HEK293T (cell line): Measurements from ENCODE around the gene MRPL19.

Experiments used
- CTCF ChIA-PET: fragments of 350-600 bp; formaldehyde crosslinking; extraction: SDS; loops from one replicate; lab custom pipeline; 2021; ENCODE audit warnings: antibody characterized with exemption, inconsistent platforms; lab: Yijun Ruan, JAX
- POLR2A ChIA-PET: fragments of 350-600 bp; formaldehyde crosslinking; extraction: SDS; loops from one replicate; lab custom pipeline; 2020; ENCODE audit warnings: antibody characterized with exemption, inconsistent platforms; lab: Yijun Ruan, JAX
- DNase-seq: peaks from one replicate; pipeline ENCODE4 v3.0.0; 2012; ENCODE audit warnings: mixed read lengths; ENCODE audit errors: extremely low spot score
- ARNT ChIP-seq: fragments of 450-650 bp; IDR thresholded peaks from 2 replicates; pipeline ENCODE4 v1.6.1; 2017; ENCODE audit warnings: mild to moderate bottlenecking
- BHLHE40 ChIP-seq: fragments of 450-650 bp; IDR thresholded peaks from 2 replicates; pipeline ENCODE4 v1.6.1; 2016; ENCODE audit warnings: mild to moderate bottlenecking, moderate library complexity, borderline replicate concordance
- CTBP1 ChIP-seq: fragments of 450-650 bp; IDR thresholded peaks from 2 replicates; pipeline ENCODE4 v1.6.1; 2016; ENCODE audit warnings: borderline replicate concordance
- ELF4 ChIP-seq: fragments of 450-650 bp; IDR thresholded peaks from 2 replicates; pipeline ENCODE4 v1.6.1; 2017; ENCODE audit warnings: antibody characterized with exemption
- FOXA1 ChIP-seq: fragments of 450-650 bp; IDR thresholded peaks from 2 replicates; pipeline ENCODE4 v1.6.1; 2016; ENCODE audit warnings: mild to moderate bottlenecking
- FOXK2 ChIP-seq: fragments of 450-650 bp; IDR thresholded peaks from 2 replicates; pipeline ENCODE4 v1.6.1; 2016; ENCODE audit warnings: mild to moderate bottlenecking
- FOXM1 ChIP-seq: fragments of 450-650 bp; IDR thresholded peaks from 2 replicates; pipeline ENCODE4 v1.6.1; 2017; ENCODE audit warnings: mild to moderate bottlenecking, borderline replicate concordance
- HDGF ChIP-seq: fragments of 450-650 bp; IDR thresholded peaks from 2 replicates; pipeline ENCODE4 v1.6.1; 2017; ENCODE audit warnings: antibody characterized with exemption, borderline replicate concordance
- L3MBTL2 ChIP-seq: fragments of 450-650 bp; conservative IDR thresholded peaks from 2 replicates; pipeline ENCODE4 v1.6.1; 2016; ENCODE audit warnings: mild to moderate bottlenecking
- LEF1 ChIP-seq: fragments of 450-650 bp; IDR thresholded peaks from 2 replicates; pipeline ENCODE4 v1.6.1; 2017; ENCODE audit warnings: mild to moderate bottlenecking, borderline replicate concordance
- NFRKB ChIP-seq: fragments of 450-650 bp; IDR thresholded peaks from 2 replicates; pipeline ENCODE4 v1.6.1; 2016; ENCODE audit warnings: mild to moderate bottlenecking, moderate library complexity
- PKNOX1 ChIP-seq: fragments of 450-650 bp; IDR thresholded peaks from 2 replicates; pipeline ENCODE4 v1.6.1; 2016
- SP1 ChIP-seq: fragments of 450-650 bp; IDR thresholded peaks from 2 replicates; pipeline ENCODE4 v1.6.1; 2017
- SUZ12 ChIP-seq: fragments of 450-650 bp; IDR thresholded peaks from 2 replicates; pipeline ENCODE4 v1.6.1; 2016; ENCODE audit warnings: mild to moderate bottlenecking
- TARDBP ChIP-seq: fragments of 450-650 bp; IDR thresholded peaks from 2 replicates; pipeline ENCODE4 v1.6.1; 2016
- ZNF384 ChIP-seq: fragments of 450-650 bp; IDR thresholded peaks from 2 replicates; pipeline ENCODE4 v1.6.1; 2016

The MRPL19 gene

GRCh38 chr2:75602724-75603342 is 43.8 kb upstream of the MRPL19 start:
- ChIA-PET POLR2A (no interaction called here), CTCF (no interaction called here)
- DNase-seq: no peak
- TF ChIP-seq LEF1 (no peak), BHLHE40 (no peak), CTBP1 (no peak), ARNT (no peak), FOXK2 (no peak), SUZ12 (no peak), NFRKB (no peak), ZNF384 (no peak), FOXA1 (no peak), L3MBTL2 (no peak), TARDBP (no peak), ELF4 (no peak), PKNOX1 (no peak)

- POLR2A ChIA-PET: no interaction called here
- no peak for TF ChIP-seq SP1
- TF ChIP-seq FOXK2: no peak
- no peak for TF ChIP-seq HDGF
- no peak for TF ChIP-seq CTBP1
- no peak for TF ChIP-seq L3MBTL2
- TF ChIP-seq TARDBP: no peak
- no peak for TF ChIP-seq ARNT
- TF ChIP-seq ELF4: no peak
- no peak for TF ChIP-seq BHLHE40
- TF ChIP-seq ZNF384: no peak
- TF ChIP-seq PKNOX1: no peak
- no peak for TF ChIP-seq NFRKB
- no peak for TF ChIP-seq FOXA1
- CTCF ChIA-PET: no interaction called here
- no peak for DNase-seq
Measured at GRCh38 chr2:75603477-75603876, 43.1 kb upstream of the MRPL19 start.

- CTCF ChIA-PET: interaction anchor here (0.7 to 1.6 kb wide), 2 partner anchors 43 to 141 kb away, joined by 3 to 6 read pairs; no protein-coding TSS in a partner anchor
- TF ChIP-seq FOXA1: no peak
- TF ChIP-seq FOXM1: no peak
- no peak for TF ChIP-seq SUZ12
- TF ChIP-seq NFRKB: no peak
- TF ChIP-seq L3MBTL2: no peak
- TF ChIP-seq BHLHE40: no peak
- TF ChIP-seq TARDBP: no peak
- POLR2A ChIA-PET: no interaction called here
- no peak for DNase-seq
Measured at GRCh38 chr2:75604484-75604883, 42.1 kb upstream of the MRPL19 start.

GRCh38 chr2:75605770-75606529 is 40.6 kb upstream of the MRPL19 start:
- ChIA-PET CTCF (interaction anchor here (0.6 to 1.6 kb wide), 3 partner anchors 22 to 463 kb away, joined by 3 to 6 read pairs (median 3); no protein-coding TSS in a partner anchor), POLR2A (no interaction called here)
- TF ChIP-seq SUZ12: no peak
- TF ChIP-seq TARDBP: no peak
- TF ChIP-seq LEF1: no peak
- no peak for TF ChIP-seq FOXA1
- TF ChIP-seq L3MBTL2: no peak
- TF ChIP-seq FOXM1: no peak
- TF ChIP-seq NFRKB: no peak
- no peak for TF ChIP-seq CTBP1
- no peak for TF ChIP-seq SP1
- TF ChIP-seq ELF4: no peak
- no peak for TF ChIP-seq ARNT
- no peak for TF ChIP-seq PKNOX1
- no peak for TF ChIP-seq BHLHE40
- no peak for TF ChIP-seq FOXK2
- no peak for TF ChIP-seq ZNF384
- TF ChIP-seq HDGF: no peak
- no peak for DNase-seq

- ChIA-PET CTCF (interaction anchor here (1.0 kb wide), 1 partner anchor 21 kb away, joined by 3 read pairs; no protein-coding TSS in a partner anchor), POLR2A (no interaction called here)
- TF ChIP-seq NFRKB (no peak), PKNOX1 (no peak), BHLHE40 (no peak), FOXA1 (no peak), FOXM1 (no peak), SP1 (no peak), HDGF (no peak), LEF1 (no peak), L3MBTL2 (no peak), ARNT (no peak), CTBP1 (no peak), SUZ12 (no peak), FOXK2 (no peak), ELF4 (no peak), ZNF384 (no peak), TARDBP (no peak)
- DNase-seq: no peak
Measured at GRCh38 chr2:75606761-75607399, 39.7 kb upstream of the MRPL19 start.
